Nephron (organoid): ENCODE results near the gene AOPEP.
"Not testable (repeated sequence)": the region's sequence is repeated elsewhere in the genome, so short reads cannot be mapped to it uniquely, and the experiment has no call there.

ENCODE experiments used
- H3K27ac Mint-ChIP-seq, 3 experiments: 2 replicates each; pipeline ENCODE4 v1.8.0; 2020; ENCODE audit warnings: mixed read lengths in 3 of 3, mild to moderate bottlenecking in 2 of 3, moderate library complexity in 1 of 3
- H3K27me3 Mint-ChIP-seq: 2 replicates; pipeline ENCODE4 v1.8.0; 2021; ENCODE audit warnings: low read depth, mild to moderate bottlenecking, moderate library complexity, mixed read lengths
- H3K36me3 Mint-ChIP-seq: 2 replicates; pipeline ENCODE4 v1.8.0; 2020; ENCODE audit warnings: low read depth, mixed read lengths
- H3K4me1 Mint-ChIP-seq: 2 replicates; pipeline ENCODE4 v1.8.0; 2020; ENCODE audit warnings: mixed read lengths
- H3K4me3 Mint-ChIP-seq, 3 experiments: 2 replicates each; pipeline ENCODE4 v1.8.0; 2020; ENCODE audit warnings: mild to moderate bottlenecking in 3 of 3, mixed read lengths in 3 of 3, moderate library complexity in 2 of 3
- H3K9me3 Mint-ChIP-seq: 2 replicates; pipeline ENCODE4 v1.8.0; 2020; ENCODE audit warnings: mixed read lengths
- TF ChIP-seq, protein P1 (sequence below), 3 experiments: fragments of 200-600 bp; sonication (generic); IDR thresholded peaks; one replicate each; pipeline ENCODE4 v1.5.0; 2021; ENCODE audit warnings: antibody characterized with exemption in 3 of 3; ENCODE audit not compliant: unreplicated experiment in 3 of 3

The AOPEP gene

DNA sequence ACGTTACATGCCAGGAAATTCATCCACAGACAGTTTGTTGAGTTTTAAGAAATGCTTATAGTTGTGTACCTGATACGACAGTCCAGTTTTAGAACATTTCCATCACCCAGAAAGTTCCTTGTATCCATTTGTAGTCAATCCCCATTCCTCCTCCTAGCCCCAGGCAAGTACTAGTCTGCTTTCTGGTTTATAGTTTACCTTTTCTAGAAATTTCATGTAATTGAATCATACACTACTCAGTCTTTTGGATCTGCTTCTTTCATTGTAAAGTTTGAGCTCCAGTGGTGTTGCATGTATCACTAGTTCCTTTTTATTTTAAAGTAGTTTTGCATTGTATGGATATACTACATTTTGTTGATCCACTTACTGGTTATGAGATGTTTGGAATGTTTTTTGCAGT, 291.2 kb downstream of the AOPEP start:
- no peaks in the 10 kb centered on the region for H3K27me3 Mint-ChIP-seq
- no peaks in the 10 kb centered on the region for H3K9me3 Mint-ChIP-seq
- H3K27ac Mint-ChIP-seq: peak overlapping the region in 1 of 3 experiments; percentile 49
- TF ChIP-seq, protein P1, sequence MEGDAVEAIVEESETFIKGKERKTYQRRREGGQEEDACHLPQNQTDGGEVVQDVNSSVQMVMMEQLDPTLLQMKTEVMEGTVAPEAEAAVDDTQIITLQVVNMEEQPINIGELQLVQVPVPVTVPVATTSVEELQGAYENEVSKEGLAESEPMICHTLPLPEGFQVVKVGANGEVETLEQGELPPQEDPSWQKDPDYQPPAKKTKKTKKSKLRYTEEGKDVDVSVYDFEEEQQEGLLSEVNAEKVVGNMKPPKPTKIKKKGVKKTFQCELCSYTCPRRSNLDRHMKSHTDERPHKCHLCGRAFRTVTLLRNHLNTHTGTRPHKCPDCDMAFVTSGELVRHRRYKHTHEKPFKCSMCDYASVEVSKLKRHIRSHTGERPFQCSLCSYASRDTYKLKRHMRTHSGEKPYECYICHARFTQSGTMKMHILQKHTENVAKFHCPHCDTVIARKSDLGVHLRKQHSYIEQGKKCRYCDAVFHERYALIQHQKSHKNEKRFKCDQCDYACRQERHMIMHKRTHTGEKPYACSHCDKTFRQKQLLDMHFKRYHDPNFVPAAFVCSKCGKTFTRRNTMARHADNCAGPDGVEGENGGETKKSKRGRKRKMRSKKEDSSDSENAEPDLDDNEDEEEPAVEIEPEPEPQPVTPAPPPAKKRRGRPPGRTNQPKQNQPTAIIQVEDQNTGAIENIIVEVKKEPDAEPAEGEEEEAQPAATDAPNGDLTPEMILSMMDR (IDR thresholded peaks at IDR 0.05; ENCODE audit: unreplicated experiment in 3 of 3): no peak
- H3K36me3 Mint-ChIP-seq: peaks cover 72% of the 10 kb centered on the region
- peaks cover 25% of the 10 kb centered on the region for H3K4me1 Mint-ChIP-seq
- H3K4me3 Mint-ChIP-seq: no peak overlapping the region

GRCh38 chr9:95018099-95018936, 291.8 kb downstream of the AOPEP start:
- H3K4me1 Mint-ChIP-seq: peaks cover 32% of the 10 kb centered on the region
- no peak overlapping the region for H3K4me3 Mint-ChIP-seq
- TF ChIP-seq, protein P1 (IDR thresholded peaks at IDR 0.05; ENCODE audit: unreplicated experiment in 3 of 3): no peak
- no peaks in the 10 kb centered on the region for H3K9me3 Mint-ChIP-seq
- no peaks in the 10 kb centered on the region for H3K27me3 Mint-ChIP-seq
- peaks cover 73% of the 10 kb centered on the region for H3K36me3 Mint-ChIP-seq
- H3K27ac Mint-ChIP-seq: peak overlapping the region; percentile 3 to 59 (median 39)

GRCh38 chr9:95020644-95021043, 294.1 kb downstream of the AOPEP start:
- peaks cover 55% of the 10 kb centered on the region for H3K4me1 Mint-ChIP-seq
- peaks cover 60% of the 10 kb centered on the region for H3K36me3 Mint-ChIP-seq
- H3K27me3 Mint-ChIP-seq, H3K9me3 Mint-ChIP-seq, H3K4me3 Mint-ChIP-seq, H3K27ac Mint-ChIP-seq: not testable (repeated sequence)

- TF ChIP-seq, protein P1 (IDR thresholded peaks at IDR 0.05; ENCODE audit: unreplicated experiment in 3 of 3): no peak
- H3K27me3 Mint-ChIP-seq: no peaks in the 10 kb centered on the region
- H3K27ac Mint-ChIP-seq: peak overlapping the region in 2 of 3 experiments; percentile 30 to 83
- peaks cover 62% of the 10 kb centered on the region for H3K4me1 Mint-ChIP-seq
- H3K4me3 Mint-ChIP-seq: no peak overlapping the region
- H3K9me3 Mint-ChIP-seq: no peaks in the 10 kb centered on the region
- H3K36me3 Mint-ChIP-seq: peaks cover 54% of the 10 kb centered on the region
Observed at GRCh38 chr9:95021166-95021886, 294.8 kb downstream of the AOPEP start.

GRCh38 chr9:95022657-95023056, 296.2 kb downstream of the AOPEP start:
- H3K27me3 Mint-ChIP-seq: no peaks in the 10 kb centered on the region
- peak overlapping the region in 2 of 3 experiments; percentile 81 to 92 for H3K27ac Mint-ChIP-seq

More at GRCh38 chr9:95022657-95023056, 296.2 kb downstream of the AOPEP start:
- TF ChIP-seq, protein P1 (IDR thresholded peaks at IDR 0.05; ENCODE audit: unreplicated experiment in 3 of 3): no peak
- Mint-ChIP-seq H3K4me3 (no peak overlapping the region), H3K9me3 (no peaks in the 10 kb centered on the region), H3K4me1 (peaks cover 64% of the 10 kb centered on the region), H3K36me3 (peaks cover 47% of the 10 kb centered on the region)
